Kidney epithelial cell (primary cell): ENCODE results near the gene RSPRY1. TPM values are rescaled to one million over a fixed set of nuclear protein-coding genes. Genes with fewer than 3 reads are reported as not detected.

Source experiments
- DNase-seq: peaks from one replicate; pipeline ENCODE4 v3.0.0-alpha.2; 2010; ENCODE audit warnings: low read depth
- H3K27me3 ChIP-seq: 2 replicates; pipeline ENCODE4 v1.6.0; 2011; ENCODE audit warnings: low read length; ENCODE audit not compliant: control insufficient read depth, insufficient read depth
- H3K36me3 ChIP-seq: 2 replicates; pipeline ENCODE4 v1.5.1; 2011; ENCODE audit warnings: low read length; ENCODE audit not compliant: control insufficient read depth, insufficient read depth
- H3K4me3 ChIP-seq: 2 replicates; pipeline ENCODE4 v1.5.1; 2011; ENCODE audit warnings: low read depth, mild to moderate bottlenecking, control low read depth, low read length
- total RNA-seq: library from RNA; depleted of rRNA; stranded (reverse); fragments of >200 nt; gene quantifications from 2 replicates; pipeline ENCODE4 v1.2.3, GENCODE V29; 2015
- TF ChIP-seq, protein P1 (sequence below): IDR thresholded peaks from 2 replicates; pipeline ENCODE4 v1.5.1; 2011; ENCODE audit warnings: mild to moderate bottlenecking, moderate library complexity, low read length, control low read depth, inconsistent platforms; ENCODE audit not compliant: insufficient read depth, poor library complexity, severe bottlenecking

The RSPRY1 gene
- total RNA-seq, 1 donor from 2014 or later, result 42.7 TPM

DNA sequence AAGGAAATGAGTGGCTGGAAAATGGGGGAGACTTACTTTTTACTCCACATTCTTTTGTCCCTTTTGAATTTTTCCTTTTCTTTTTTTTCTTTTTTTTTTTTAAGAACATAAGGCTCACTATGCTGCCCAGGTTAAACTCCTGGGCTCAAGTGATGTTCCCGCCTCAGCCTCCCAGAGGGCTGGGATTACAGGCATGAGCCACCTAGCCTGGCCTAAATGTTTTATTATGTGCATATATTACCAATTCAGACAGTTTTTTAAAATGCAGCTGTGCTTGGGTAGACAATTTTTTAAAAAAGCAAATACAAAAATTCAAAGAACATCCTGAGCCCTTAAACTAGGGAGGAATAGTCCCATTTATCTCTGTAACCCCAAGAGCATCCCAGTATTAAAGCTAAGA is 28.6 kb upstream of the RSPRY1 start:
- Histone ChIP-seq H3K27me3 (no peaks in the 10 kb centered on the region), H3K36me3 (peaks cover 1% of the 10 kb centered on the region), H3K4me3 (no peak overlapping the region)
- no peak for DNase-seq
- TF ChIP-seq, protein P1, sequence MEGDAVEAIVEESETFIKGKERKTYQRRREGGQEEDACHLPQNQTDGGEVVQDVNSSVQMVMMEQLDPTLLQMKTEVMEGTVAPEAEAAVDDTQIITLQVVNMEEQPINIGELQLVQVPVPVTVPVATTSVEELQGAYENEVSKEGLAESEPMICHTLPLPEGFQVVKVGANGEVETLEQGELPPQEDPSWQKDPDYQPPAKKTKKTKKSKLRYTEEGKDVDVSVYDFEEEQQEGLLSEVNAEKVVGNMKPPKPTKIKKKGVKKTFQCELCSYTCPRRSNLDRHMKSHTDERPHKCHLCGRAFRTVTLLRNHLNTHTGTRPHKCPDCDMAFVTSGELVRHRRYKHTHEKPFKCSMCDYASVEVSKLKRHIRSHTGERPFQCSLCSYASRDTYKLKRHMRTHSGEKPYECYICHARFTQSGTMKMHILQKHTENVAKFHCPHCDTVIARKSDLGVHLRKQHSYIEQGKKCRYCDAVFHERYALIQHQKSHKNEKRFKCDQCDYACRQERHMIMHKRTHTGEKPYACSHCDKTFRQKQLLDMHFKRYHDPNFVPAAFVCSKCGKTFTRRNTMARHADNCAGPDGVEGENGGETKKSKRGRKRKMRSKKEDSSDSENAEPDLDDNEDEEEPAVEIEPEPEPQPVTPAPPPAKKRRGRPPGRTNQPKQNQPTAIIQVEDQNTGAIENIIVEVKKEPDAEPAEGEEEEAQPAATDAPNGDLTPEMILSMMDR, result no peak

DNA sequence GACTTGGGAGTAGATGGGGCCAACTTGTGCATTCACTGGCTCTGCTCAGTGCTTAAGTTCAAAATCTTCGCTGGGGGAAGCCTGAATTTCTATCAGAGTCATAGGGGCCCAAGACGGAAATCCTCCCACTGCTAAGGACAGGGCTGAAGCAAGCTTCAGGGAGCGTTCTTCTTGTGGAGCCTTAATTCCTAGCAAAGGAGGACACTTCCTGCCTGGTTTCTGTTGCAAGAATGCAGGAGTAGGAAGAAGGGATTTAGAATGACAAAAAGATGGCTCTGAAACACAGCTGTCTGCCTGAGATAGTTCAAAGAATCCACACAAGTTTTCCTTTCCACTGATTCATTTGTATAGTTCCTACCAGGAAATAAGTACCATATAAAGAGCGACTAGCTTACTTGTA is 26.7 kb upstream of the RSPRY1 start:
- TF ChIP-seq, protein P1, result no peak
- Histone ChIP-seq H3K27me3 (no peaks in the 10 kb centered on the region), H3K36me3 (no peaks in the 10 kb centered on the region), H3K4me3 (no peak overlapping the region)
- no peak for DNase-seq

DNA sequence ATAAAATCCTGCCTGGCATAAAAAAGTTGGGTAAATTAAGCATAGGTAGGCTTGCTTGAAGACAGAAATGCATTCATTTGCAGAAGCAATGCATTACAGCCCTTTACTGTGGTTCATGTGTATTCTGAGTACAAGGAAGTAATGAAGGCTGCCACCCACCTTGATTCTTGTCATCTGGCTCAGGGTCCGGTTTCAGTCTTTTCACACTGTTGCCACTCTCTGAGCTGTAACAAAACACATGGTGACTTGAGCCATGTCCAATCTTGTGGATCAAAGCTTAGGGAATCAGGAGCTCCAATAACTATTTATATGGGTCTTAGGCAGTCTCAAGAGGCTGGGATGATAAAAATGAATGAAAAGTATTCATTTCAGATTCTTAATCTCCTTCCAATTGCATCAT is 22.3 kb upstream of the RSPRY1 start:
- Histone ChIP-seq H3K4me3 (no peak overlapping the region), H3K36me3 (peaks cover 2% of the 10 kb centered on the region), H3K27me3 (no peaks in the 10 kb centered on the region)
- TF ChIP-seq, protein P1, result no peak
- no peak for DNase-seq

DNA sequence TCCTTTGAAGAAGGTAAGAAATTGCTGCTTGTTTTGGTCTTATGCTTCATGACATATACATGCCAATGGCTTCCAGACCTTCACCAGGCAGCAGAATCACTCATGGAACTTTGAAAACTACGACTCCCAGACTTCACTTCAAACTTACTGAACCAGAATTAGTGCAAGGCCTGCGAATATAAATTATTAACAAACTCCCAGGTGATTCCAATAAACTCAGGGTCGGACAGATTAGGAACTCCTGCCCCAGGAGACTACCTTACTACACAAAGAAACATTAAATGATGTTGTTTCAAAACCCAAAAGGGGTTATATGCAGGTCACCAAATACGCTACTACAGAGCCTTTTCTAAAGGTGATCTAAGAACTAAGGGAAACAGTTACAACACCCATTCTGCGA is 20.6 kb upstream of the RSPRY1 start:
- Histone ChIP-seq H3K4me3 (no peak overlapping the region), H3K36me3 (peaks cover 2% of the 10 kb centered on the region), H3K27me3 (no peaks in the 10 kb centered on the region)
- no peak for DNase-seq
- TF ChIP-seq, protein P1, result no peak

DNA sequence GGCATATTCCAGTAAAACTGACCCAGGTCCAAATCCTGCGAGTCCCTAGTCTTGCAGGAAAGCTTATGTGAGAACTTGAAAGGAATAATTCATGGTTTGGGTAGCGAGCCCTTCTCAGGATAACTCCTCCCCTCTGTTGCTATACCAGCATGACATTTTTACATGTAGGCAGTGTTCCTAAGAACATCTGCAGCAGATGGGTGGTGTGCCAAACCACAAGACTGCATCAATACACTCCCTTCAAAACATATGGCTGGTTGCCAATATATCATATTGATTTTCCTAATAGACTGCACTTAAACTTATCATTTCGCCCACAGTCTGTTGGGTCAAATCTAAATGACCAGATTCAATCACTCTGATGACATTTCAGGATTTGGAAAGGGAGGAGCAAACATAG is 20.2 kb upstream of the RSPRY1 start:
- no peak overlapping the region for H3K4me3 ChIP-seq
- peaks cover 2% of the 10 kb centered on the region for H3K36me3 ChIP-seq
- no peak for DNase-seq
- TF ChIP-seq, protein P1, result no peak
- H3K27me3 ChIP-seq, result no peaks in the 10 kb centered on the region

DNA sequence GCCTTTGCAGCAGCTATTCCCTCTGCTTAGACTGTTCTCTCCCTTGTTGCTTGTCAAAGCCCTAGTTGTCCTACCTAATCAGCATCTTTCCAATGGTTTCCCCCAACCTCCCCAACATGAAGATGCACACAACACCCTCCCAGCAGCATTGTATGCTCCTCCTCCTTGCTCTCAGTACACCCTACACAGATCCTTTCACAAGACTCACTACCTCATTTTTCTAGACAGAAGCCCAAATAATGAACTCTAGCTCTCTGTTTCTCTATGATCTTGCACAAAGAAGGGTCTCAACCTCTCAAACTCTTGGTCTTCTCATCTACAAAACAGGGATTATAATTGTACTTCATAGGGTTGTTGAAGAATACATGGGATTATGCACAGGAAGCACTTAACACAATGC is 19.7 kb upstream of the RSPRY1 start:
- no peaks in the 10 kb centered on the region for H3K27me3 ChIP-seq
- TF ChIP-seq, protein P1, result no peak
- no peak for DNase-seq
- no peak overlapping the region for H3K4me3 ChIP-seq
- H3K36me3 ChIP-seq, result peaks cover 2% of the 10 kb centered on the region
